HG03342 (cell line): ENCODE measurements around the gene ZNF646.

Source experiments
- ATAC-seq: cut with Tn5 transposase; IDR thresholded peaks from one replicate; pipeline ENCODE4 v1.9.1; 2021; ENCODE audit warnings: mild to moderate bottlenecking, moderate library complexity; ENCODE audit not compliant: unreplicated experiment

ZNF646 gene

GRCh38 chr16:31128711-31129567 lies 54.7 kb downstream of the ZNF646 start:
- ATAC-seq, result no peak

- ATAC-seq, result no peak
Observed at GRCh38 chr16:31129568-31130335, 55.5 kb downstream of the ZNF646 start.

GRCh38 chr16:31130336-31130891 lies 56.2 kb downstream of the ZNF646 start:
- ATAC-seq, result no peak

GRCh38 chr16:31130899-31131298 lies 56.7 kb downstream of the ZNF646 start:
- ATAC-seq, result no peak

GRCh38 chr16:31131416-31131815 lies 57.2 kb downstream of the ZNF646 start:
- no peak for ATAC-seq

- ATAC-seq, result no peak
Observed at GRCh38 chr16:31131841-31132271, 57.6 kb downstream of the ZNF646 start.

GRCh38 chr16:31132303-31132979 lies 58.2 kb downstream of the ZNF646 start:
- no peak for ATAC-seq

GRCh38 chr16:31133046-31133501 lies 58.9 kb downstream of the ZNF646 start:
- no peak for ATAC-seq
